NB4 (cell line): ENCODE measurements around the gene COMP.

ENCODE experiments used
- CTCF ChIP-seq: IDR thresholded peaks from one replicate; pipeline ENCODE4 v1.5.1; 2012; ENCODE audit warnings: low read depth, low read length
- MAX ChIP-seq: IDR thresholded peaks from 2 replicates; pipeline ENCODE4 v1.6.1; 2011; ENCODE audit warnings: low read depth, low read length
- POLR2A ChIP-seq: IDR thresholded peaks from 2 replicates; pipeline ENCODE4 v1.6.1; 2011; ENCODE audit warnings: mild to moderate bottlenecking; ENCODE audit not compliant: insufficient read length; ENCODE audit errors: extremely low read depth

DNA sequence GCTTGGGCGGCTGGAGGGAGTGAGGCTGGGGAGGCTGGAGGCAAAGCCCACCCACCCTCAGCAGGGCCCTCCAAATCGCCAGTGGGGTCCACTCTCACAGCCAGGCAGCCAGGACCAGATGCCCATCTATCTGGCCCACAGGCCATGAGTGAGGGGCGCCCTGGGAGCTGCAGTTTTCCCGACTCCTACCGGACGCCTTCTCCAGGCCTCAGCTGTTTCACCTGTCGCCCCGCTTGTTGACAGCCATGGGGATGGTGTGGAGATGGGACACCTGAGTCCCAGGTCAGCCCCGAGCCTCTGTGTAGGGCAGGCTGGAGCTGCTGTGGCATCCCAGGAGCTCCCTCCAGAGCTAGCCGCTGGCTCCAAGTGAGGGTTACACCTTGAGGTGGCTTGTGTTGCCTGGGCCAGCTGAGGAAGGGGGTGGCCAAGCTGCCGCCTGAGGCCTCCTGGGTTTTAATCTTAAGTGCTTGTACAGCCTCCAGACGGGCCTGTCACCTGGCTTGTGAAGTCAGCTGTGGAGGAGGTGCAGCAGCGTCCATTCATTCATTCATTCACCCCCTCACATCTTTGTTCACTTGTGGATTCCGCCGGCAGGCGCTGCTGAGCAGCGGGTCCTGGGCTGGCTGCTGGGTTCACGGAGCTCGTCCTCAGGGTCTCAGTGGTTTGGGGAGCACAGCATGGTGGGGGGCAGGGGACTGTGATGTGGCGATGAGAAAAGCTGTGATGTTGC, 52.0 kb downstream of the COMP start:
- TF ChIP-seq CTCF = no peak
- TF ChIP-seq POLR2A = no peak
- no peak for TF ChIP-seq MAX
